ENCODE results near the gene R3HCC1L.

The R3HCC1L gene

DNA sequence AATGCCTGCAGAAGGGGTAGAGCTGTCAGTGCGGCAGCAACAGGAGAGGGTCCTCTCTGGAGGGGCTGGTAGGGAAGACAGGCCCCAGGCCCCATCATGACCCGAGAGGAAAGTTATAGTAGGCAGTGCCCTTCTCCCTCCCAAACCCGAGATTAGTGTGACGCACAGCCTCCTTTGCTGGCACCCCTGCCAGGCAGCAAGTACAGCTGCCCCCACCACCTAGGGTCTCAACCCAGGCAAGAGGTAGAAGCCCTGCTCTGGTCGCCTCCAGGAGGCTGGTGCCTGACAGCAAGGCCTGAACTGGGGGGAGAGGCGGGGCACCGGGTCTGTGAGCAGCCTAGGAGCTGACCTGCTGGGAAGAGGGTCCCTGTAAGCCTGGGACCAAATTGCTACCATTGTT is 118.0 kb downstream of the R3HCC1L start:
- Mint-ChIP-seq H3K9me3 (no peaks in the 10 kb centered on the region), H3K27ac (no peak overlapping the region), H3K36me3 (peaks cover 9% of the 10 kb centered on the region), H3K4me3 (no peak overlapping the region), H3K4me1 (no peaks in the 10 kb centered on the region)
- ATAC-seq (no peak), DNase-seq (ENCODE audit: low spot score in 2 of 2) (peak in 1 of 2 donors; percentile 34)

- no peaks in the 10 kb centered on the region for H3K4me1 Mint-ChIP-seq
- H3K27ac Mint-ChIP-seq = no peak overlapping the region
- no peaks in the 10 kb centered on the region for H3K9me3 Mint-ChIP-seq
- peak in 1 of 2 donors; percentile 43 for DNase-seq (ENCODE audit: low spot score in 2 of 2)
- no peak overlapping the region for H3K4me3 Mint-ChIP-seq
- ATAC-seq = no peak
- H3K36me3 Mint-ChIP-seq = peaks cover 8% of the 10 kb centered on the region
These were observed 119.0 kb downstream of the R3HCC1L start for GRCh38 chr10:98253499-98253898.

GRCh38 chr10:98254234-98254974 is 119.9 kb downstream of the R3HCC1L start:
- Mint-ChIP-seq H3K4me3 (no peak overlapping the region), H3K4me1 (no peaks in the 10 kb centered on the region), H3K9me3 (no peaks in the 10 kb centered on the region), H3K27ac (peak overlapping the region; percentile 24), H3K36me3 (peaks cover 3% of the 10 kb centered on the region)
- ATAC-seq (no peak), DNase-seq (ENCODE audit: low spot score in 2 of 2) (peak in 1 of 2 donors; percentile 43)

- Mint-ChIP-seq H3K4me1 (no peaks in the 10 kb centered on the region), H3K36me3 (no peaks in the 10 kb centered on the region), H3K27ac (no peak overlapping the region), H3K9me3 (no peaks in the 10 kb centered on the region), H3K4me3 (no peak overlapping the region)
- ATAC-seq = no peak
- no peak for DNase-seq (ENCODE audit: low spot score in 2 of 2)
These were observed 120.9 kb downstream of the R3HCC1L start for GRCh38 chr10:98255146-98255877.

DNA sequence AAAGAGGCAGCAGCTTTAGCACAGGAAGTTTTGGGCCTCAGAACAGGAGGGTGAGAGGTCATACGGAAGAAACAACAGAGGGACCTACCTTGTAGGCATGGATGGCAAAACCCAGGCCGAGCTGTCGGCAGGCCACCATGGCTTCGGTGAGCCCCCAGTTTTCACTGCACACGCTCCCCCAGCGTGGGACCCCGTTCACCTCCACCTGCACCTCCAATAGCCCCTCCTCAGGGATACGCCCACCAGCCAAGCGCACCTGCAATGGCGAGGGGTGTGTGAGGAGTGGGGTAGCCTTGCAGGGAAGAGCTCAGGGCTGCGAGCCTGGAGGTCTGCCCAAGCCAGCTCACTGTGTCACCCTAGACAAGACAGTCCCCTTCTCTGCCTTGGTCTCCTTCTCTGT is 122.2 kb downstream of the R3HCC1L start:
- no peak for ATAC-seq
- Mint-ChIP-seq H3K27ac (peak overlapping the region; percentile 70), H3K9me3 (no peaks in the 10 kb centered on the region), H3K4me3 (no peak overlapping the region), H3K4me1 (no peaks in the 10 kb centered on the region), H3K36me3 (no peaks in the 10 kb centered on the region)
- peak in 1 of 2 donors; percentile 38 for DNase-seq (ENCODE audit: low spot score in 2 of 2)

- H3K4me1 Mint-ChIP-seq = no peaks in the 10 kb centered on the region
- DNase-seq (ENCODE audit: low spot score in 2 of 2) = peak in 1 of 2 donors; percentile 42
- peak overlapping the region; percentile 70 for H3K27ac Mint-ChIP-seq
- H3K9me3 Mint-ChIP-seq = no peaks in the 10 kb centered on the region
- no peak for ATAC-seq
- H3K36me3 Mint-ChIP-seq = no peaks in the 10 kb centered on the region
- no peak overlapping the region for H3K4me3 Mint-ChIP-seq
These were observed 122.7 kb downstream of the R3HCC1L start for GRCh38 chr10:98257198-98257597.

DNA sequence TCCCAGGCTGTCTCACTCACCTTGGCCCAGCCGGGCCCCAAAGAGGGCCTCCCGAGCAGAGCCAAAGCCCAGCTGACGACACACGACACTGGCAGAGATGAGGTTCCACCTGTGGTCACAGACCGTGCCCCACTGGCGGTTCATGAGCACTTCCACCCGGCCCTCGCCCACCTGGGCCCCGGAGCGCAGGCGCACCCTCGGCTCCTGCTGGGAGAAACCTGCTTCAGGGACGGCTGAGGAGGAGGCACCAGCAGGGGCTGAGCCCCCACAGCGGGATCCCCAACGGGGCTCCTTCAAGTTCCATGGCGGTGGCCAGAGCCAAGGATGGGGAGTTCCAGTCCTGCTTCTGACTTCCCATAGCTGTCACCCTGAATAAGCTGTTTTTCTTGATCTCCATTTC is 123.5 kb downstream of the R3HCC1L start:
- ATAC-seq (no peak), DNase-seq (ENCODE audit: low spot score in 2 of 2) (no peak)
- no peaks in the 10 kb centered on the region for H3K9me3 Mint-ChIP-seq
- H3K4me3 Mint-ChIP-seq = no peak overlapping the region
- H3K36me3 Mint-ChIP-seq = no peaks in the 10 kb centered on the region
- no peak overlapping the region for H3K27ac Mint-ChIP-seq
- no peaks in the 10 kb centered on the region for H3K4me1 Mint-ChIP-seq

DNA sequence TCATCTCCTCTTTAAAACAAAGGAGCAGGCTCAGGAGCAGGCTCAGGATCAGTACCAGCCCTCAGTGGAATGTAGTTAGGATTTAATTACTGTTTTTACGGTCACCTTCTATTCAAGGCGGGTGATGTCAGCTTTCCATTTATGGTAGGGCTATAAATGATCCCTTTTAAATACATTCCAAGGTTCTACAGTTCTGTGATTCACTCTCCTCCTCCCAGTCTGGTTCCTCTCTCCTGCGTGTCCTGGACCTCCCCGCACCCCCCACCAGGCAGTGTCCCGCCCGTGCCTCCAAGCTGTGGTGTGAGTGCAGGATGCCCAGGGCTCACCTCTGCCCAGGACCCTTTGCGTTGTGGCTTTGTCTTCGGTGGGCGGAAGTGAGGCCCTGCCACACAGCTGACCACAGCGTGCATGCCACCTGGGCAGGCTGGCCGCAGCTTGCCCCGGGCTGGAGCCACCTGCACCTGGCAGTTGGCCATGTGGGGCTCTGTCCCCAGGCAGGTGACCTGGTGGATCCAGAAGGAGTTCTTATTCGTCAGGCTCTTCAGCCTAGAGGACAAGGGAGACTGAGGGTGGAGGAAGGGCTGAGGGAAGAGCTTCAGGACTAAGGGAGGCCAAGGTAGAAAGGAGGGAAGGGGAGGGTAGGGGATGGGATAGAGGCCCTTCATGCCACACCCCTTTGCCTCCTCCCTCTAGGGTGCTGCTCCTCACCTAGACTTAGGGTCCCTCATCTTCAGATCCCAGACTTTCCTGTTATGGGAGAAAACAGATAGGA is 124.4 kb downstream of the R3HCC1L start:
- Mint-ChIP-seq H3K9me3 (no peaks in the 10 kb centered on the region), H3K36me3 (no peaks in the 10 kb centered on the region), H3K27ac (peak overlapping the region; percentile 81), H3K4me3 (no peak overlapping the region), H3K4me1 (peaks cover under 1% of the 10 kb centered on the region)
- DNase-seq (ENCODE audit: low spot score in 2 of 2) (no peak), ATAC-seq (no peak)

DNA sequence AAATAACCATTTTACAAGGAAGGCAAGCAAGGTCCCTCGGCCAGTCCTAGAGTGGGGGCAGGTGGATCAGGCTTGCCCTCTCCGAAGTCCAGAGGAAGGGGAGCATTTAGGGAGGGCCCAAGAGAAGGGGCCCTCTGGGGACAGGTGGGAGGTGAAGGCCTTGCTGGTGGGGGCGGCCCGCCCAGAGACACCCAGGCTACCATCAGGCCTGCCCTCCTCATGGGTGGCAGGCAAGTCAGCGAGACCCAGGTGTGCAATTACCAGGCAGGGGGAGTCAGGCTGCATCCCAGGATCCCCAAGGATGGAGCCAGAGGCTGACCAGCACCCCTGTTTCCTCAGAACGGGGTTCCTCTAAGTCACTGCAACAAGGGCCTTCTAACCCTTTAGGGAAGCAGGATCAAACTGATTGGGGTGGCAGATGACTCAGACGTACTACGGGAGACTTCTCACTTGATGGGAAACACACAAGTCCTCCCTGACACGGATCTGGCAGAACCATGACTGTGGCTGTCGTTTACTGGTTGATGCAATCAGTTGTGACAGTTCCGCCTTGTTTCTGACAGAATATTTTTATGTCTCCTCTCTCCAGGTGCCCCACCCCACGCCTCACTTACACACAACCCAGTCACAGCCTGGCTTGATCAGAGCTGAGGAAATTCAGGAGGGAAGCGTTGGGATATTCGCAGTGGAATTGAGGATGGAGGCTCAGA is 125.3 kb downstream of the R3HCC1L start:
- ATAC-seq (no peak), DNase-seq (ENCODE audit: low spot score in 2 of 2) (no peak)
- Mint-ChIP-seq H3K27ac (peak overlapping the region; percentile 81), H3K36me3 (no peaks in the 10 kb centered on the region), H3K9me3 (no peaks in the 10 kb centered on the region), H3K4me1 (peaks cover 7% of the 10 kb centered on the region), H3K4me3 (no peak overlapping the region)

- Mint-ChIP-seq H3K4me3 (no peak overlapping the region), H3K27ac (no peak overlapping the region), H3K4me1 (peaks cover 7% of the 10 kb centered on the region), H3K36me3 (no peaks in the 10 kb centered on the region), H3K9me3 (no peaks in the 10 kb centered on the region)
- ATAC-seq = no peak
- DNase-seq (ENCODE audit: low spot score in 2 of 2) = no peak
These were observed 125.9 kb downstream of the R3HCC1L start for GRCh38 chr10:98260350-98260749.

DNA sequence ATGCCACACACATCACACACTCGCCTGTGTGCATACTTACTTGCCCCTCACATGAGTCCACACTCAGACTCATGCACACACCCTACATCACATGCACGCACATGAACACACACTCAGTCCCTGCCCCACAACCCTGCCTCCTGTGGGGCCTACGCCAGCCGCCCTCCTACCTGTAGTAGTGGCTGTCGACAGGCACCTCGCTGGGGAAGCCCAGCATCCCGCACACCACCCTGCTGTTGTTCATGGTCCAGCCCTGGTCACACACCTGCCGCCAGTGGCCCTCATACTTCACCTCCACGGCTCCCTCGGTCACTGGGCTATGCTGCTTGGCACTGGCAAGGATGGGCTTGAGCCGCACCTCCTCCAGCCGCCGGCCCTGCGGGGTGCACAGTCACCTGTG is 126.3 kb downstream of the R3HCC1L start:
- Mint-ChIP-seq H3K4me3 (no peak overlapping the region), H3K9me3 (no peaks in the 10 kb centered on the region), H3K27ac (no peak overlapping the region), H3K36me3 (no peaks in the 10 kb centered on the region), H3K4me1 (peaks cover 7% of the 10 kb centered on the region)
- DNase-seq (ENCODE audit: low spot score in 2 of 2) = peak in 1 of 2 donors; percentile 38
- ATAC-seq = no peak

DNA sequence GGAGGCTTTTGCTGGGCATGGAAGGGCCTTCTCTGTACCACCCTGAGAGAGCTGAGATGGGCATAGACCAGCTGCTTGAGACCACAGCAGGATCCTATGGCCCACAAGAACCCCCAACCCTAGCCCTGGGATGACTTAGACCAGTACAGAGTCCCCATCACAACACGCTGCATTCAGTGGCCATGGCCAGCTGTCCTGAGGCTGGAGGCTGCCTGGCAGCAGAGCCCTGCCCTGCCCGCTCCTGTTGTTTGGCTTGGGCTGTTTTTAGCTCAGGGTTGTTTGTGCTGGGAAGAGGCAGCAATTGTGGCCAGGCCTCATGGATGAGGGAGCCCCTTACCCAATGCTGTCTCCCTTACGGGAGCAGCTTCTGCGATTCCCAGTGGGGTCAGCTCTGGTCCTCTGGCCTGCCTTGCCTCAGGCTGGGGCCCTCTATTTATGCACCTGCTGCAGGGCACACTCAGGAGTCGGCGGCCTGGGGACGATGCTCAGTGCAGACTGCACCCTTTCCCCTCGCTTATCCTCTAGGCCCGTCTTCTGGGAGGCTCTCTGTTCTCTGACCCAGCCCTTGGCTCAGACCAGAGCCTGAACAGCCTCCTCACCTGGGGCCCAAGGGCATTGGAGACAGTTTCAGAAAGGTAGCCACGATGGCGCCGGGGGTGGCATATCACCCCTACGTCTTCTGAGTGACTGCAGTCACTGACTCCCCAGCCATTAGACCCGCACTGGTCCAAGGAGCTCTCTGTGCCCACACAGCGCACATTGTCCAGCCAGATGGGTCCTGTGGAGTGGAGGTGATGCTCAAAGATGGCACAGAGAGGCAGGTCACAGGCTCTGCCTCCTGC is 127.2 kb downstream of the R3HCC1L start:
- H3K36me3 Mint-ChIP-seq = no peaks in the 10 kb centered on the region
- no peaks in the 10 kb centered on the region for H3K9me3 Mint-ChIP-seq
- no peak overlapping the region for H3K4me3 Mint-ChIP-seq
- no peak overlapping the region for H3K27ac Mint-ChIP-seq
- ATAC-seq (no peak), DNase-seq (ENCODE audit: low spot score in 2 of 2) (peak in 1 of 2 donors; percentile 44)
- peaks cover 14% of the 10 kb centered on the region for H3K4me1 Mint-ChIP-seq

DNA sequence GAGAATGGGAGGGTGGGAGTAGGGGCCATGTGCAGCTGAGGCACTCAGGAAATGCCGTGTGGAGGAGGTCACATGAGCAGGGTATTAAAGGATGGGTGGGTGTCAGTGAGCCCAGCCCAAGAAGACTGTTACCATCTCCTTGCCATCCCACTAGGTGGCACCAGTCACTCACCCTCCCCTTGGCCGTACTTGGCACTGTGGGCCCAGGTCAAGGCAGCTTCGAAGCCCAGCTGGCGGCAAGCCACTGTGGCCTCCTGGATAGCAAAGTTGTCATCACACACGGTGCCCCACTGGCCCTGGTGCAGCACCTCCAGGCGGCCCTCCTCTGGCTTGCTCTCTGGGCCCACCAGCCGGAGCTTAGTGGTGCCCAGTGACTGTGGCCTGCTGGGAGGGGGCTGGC is 128.1 kb downstream of the R3HCC1L start:
- ATAC-seq = peak; percentile 43
- H3K4me3 Mint-ChIP-seq = no peak overlapping the region
- H3K27ac Mint-ChIP-seq = no peak overlapping the region
- peaks cover 14% of the 10 kb centered on the region for H3K4me1 Mint-ChIP-seq
- no peak for DNase-seq (ENCODE audit: low spot score in 2 of 2)
- H3K36me3 Mint-ChIP-seq = no peaks in the 10 kb centered on the region
- no peaks in the 10 kb centered on the region for H3K9me3 Mint-ChIP-seq

DNA sequence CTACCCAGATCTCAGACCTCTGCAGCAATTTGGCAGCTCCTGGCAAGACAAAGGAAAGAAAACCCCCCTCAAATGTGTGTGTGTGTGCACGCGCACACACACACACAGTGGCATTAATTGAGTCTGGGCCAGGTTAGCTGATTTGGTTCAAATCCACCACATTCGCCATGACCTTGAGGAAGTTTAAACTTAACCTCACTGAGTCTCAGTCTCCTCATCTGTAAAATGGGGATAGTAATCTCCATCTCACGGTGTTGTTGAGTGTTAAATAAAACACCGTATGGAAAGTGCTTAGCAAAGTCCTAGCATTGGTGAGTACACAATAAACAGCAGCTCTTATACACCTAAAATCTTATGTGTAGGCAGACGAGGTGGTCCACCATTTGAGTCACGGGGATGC is 128.6 kb downstream of the R3HCC1L start:
- Mint-ChIP-seq H3K27ac (no peak overlapping the region), H3K4me3 (no peak overlapping the region), H3K9me3 (no peaks in the 10 kb centered on the region), H3K4me1 (peaks cover 18% of the 10 kb centered on the region), H3K36me3 (no peaks in the 10 kb centered on the region)
- DNase-seq (ENCODE audit: low spot score in 2 of 2) (no peak), ATAC-seq (no peak)

All from stimulated activated effector memory CD8-positive, alpha-beta T cell treated with anti-CD3 and anti-CD28 coated beads, Interleukin-12 subunit alpha, Interleukin-12 subunit beta, amount 100 ng/mL, for 72 hours (primary cell).